K562 treated with DMSO at 1 percent for 4 hours (cell line): Measurements from ENCODE around the gene PYY. TPM values are rescaled to one million over a fixed set of nuclear protein-coding genes. Genes with fewer than 3 reads are reported as not detected.

Source experiments
- total RNA-seq: library from RNA; unstranded; fragments of 300-600 nt; gene quantifications from 2 replicates; pipeline ENCODE4 v1.2.3, GENCODE V29; 2022; ENCODE audit not compliant: insufficient read depth

Gene PYY
- total RNA-seq: not detected in 2 replicates

DNA sequence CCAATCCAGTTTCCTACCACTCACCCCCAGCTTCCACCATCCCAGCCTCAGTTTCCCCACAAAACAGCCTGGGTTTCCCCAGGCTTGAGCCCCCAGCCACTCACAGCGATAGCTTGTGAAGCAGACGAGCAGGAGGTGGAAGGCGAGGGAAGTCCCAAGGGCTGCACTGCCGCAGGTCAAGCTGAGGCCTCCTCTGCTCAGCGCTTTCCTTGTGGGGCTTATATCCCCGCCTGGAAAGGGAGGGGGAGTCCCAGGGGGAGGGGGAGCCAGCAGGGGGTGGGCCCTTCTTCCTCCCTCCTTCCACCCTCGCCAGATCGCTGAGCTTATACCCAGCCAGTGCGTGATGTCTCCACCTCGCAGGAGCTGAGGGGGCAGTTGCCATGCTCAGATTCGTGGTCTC, at the start of gene PYY:
Gene PYY, minus strand, starts transcription at position 195 of the 400 bp plus-strand sequence. CDS start 457 bp downstream, outside the sequence.

DNA sequence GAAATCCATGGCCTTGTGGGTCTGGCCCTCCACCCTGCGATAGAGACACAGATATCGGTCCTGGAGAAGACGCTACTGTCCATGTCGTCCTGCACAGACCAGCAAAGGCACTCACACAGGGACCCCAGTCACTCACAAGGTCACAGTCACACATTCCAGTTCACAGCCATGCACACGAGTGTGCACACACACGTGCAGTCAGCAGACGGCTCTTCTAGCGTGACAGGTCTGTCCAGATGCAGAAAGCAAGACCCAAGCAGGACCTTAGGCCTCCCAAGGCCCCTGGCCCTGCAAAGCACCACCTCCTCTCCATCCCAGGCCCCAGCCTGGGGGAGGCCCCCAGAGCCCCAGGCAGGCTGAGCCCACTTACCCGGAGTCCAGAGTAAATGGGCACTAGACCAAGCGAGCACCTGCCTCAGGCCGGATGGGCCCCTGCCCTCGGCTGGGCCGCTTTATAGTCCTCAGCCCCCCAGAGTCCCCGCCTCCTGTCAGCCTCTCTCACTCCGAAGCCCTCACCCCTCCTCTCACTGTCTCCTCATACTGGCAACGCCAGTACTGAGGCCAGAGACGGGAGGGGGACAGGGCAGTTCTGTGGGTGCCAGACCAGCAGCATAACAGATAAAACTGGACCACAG, 11.6 kb downstream of the PYY start, which contains the start of gene PPY:
Gene PPY, minus strand, starts transcription at position 426 of the 635 bp plus-strand sequence. CDS start 822 bp downstream, outside the sequence.

DNA sequence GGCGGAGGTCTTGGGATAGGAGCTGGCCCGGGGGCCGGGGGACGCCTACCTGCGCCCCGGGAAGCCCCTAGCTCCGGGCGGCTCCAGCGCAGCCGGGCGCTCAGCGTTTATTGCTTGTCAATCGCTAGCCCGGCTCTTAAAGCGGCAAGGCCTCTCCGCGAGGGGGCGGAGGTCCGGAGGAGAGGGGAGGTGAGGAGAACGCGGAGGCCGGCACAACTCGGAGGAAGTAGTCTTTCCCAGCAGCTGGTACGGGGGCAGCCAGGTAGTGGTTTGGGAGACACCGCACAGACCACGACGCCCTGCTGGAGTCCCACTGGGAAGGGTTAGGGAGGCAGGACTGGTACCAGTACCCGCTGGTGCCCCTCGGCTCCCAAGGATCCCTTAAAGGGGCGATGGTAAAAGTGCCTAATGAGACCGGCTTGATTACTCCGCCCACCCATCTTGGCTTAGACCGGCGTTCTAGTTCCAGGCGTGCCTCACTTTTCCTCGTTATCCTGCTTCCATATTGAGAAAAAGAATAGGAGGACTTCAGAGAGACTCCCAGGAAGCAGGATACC, 46.2 kb downstream of the PYY start, which contains the start of gene MPP2:
Gene MPP2, minus strand, starts transcription at position 112 of the 557 bp plus-strand sequence. CDS start 3,076 bp downstream, outside the sequence.

Other genes starting within 250 kb of the PYY start
- not detected in 2 replicates for gene SOST, start 195.1 kb downstream of the PYY start, total RNA-seq
- 13.9 and 18.7 TPM in 2 replicates for gene DUSP3, start 175.0 kb downstream of the PYY start, total RNA-seq
- not detected in 2 replicates for gene CFAP97D1, start 173.5 kb downstream of the PYY start, total RNA-seq
- 1.5 TPM in 1 of 2 replicates, not detected in the other for gene MPP3, start 120.8 kb downstream of the PYY start, total RNA-seq
- not detected in 2 replicates for gene CD300LG, start 106.8 kb downstream of the PYY start, total RNA-seq
- gene MPP2, start 46.4 kb downstream of the PYY start, total RNA-seq: not detected in 2 replicates
- not detected in 2 replicates for gene PPY, start 11.5 kb downstream of the PYY start, total RNA-seq
- gene NAGS, start 50.7 kb upstream of the PYY start, total RNA-seq: 0.42 TPM in 1 of 2 replicates, not detected in the other
- gene TMEM101, start 61.0 kb upstream of the PYY start, total RNA-seq: 51.5 and 53.2 TPM in 2 replicates
- 23.5 and 32.5 TPM in 2 replicates for gene LSM12, start 112.7 kb upstream of the PYY start, total RNA-seq
- 38.8 TPM in 2 replicates for gene G6PC3, start 116.8 kb upstream of the PYY start, total RNA-seq
- gene HDAC5, start 169.7 kb upstream of the PYY start, total RNA-seq: 36.1 and 51.2 TPM in 2 replicates
- 9.9 and 11.4 TPM in 2 replicates for gene HROB, start 188.0 kb upstream of the PYY start, total RNA-seq
- not detected in 2 replicates for gene ASB16, start 216.8 kb upstream of the PYY start, total RNA-seq
- 21.4 and 22.4 TPM in 2 replicates for gene TMUB2, start 233.0 kb upstream of the PYY start, total RNA-seq
- gene ATXN7L3, start 245.9 kb upstream of the PYY start, total RNA-seq: 46.2 and 59.4 TPM in 2 replicates